Measurements from ENCODE around the gene SLC10A2.

SLC10A2 gene

DNA sequence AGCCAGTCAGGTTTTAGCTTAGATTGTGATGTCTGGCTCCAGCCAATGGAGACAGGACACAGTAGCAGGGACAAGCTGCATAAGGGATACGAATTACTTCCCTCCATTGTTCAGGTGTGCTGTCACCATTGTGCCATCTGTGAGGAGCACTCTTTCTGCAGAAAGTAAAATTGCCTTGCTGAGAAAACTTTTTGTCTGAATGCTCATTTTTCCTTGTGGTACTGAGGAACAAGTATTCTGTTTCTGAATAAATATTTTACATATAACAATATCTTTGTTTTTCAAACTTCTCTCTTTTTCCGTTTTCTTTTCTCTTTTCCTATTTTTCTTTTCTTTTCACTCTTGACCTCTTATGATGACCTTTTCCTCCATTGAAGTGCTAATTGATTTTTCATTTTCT is 10.2 kb downstream of the SLC10A2 start:
- Histone ChIP-seq H4K20me1 (ENCODE audit: control insufficient read depth, insufficient read depth, low read depth, low read length) (no peaks in the 10 kb centered on the region), H3K4me2 (ENCODE audit: low read length) (no peak overlapping the region), H3K36me3 (ENCODE audit: control insufficient read depth, low read length) (peaks cover 20% of the 10 kb centered on the region), H3K4me3 (ENCODE audit: low read length) (no peak overlapping the region), H3K9me3 (ENCODE audit: control insufficient read depth, insufficient read depth, low read length) (peaks cover 61% of the 10 kb centered on the region), H3F3A (ENCODE audit: control insufficient read depth, insufficient read depth) (peaks cover 2% of the 10 kb centered on the region; the same call in 1 of the 2 replicates), H3K79me2 (ENCODE audit: control insufficient read depth, low read length) (no peaks in the 10 kb centered on the region), H3K9me2 (replicated peaks; ENCODE audit: control insufficient read depth, low read length) (no peaks in the 10 kb centered on the region), H3K4me1 (ENCODE audit: control insufficient read depth, low read length) (peaks cover 23% of the 10 kb centered on the region), H3K27me3 (ENCODE audit: control insufficient read depth, low read length) (no peaks in the 10 kb centered on the region), H3K27ac (ENCODE audit: low read depth, low read length) (no peak overlapping the region)
- TF ChIP-seq, protein P1, sequence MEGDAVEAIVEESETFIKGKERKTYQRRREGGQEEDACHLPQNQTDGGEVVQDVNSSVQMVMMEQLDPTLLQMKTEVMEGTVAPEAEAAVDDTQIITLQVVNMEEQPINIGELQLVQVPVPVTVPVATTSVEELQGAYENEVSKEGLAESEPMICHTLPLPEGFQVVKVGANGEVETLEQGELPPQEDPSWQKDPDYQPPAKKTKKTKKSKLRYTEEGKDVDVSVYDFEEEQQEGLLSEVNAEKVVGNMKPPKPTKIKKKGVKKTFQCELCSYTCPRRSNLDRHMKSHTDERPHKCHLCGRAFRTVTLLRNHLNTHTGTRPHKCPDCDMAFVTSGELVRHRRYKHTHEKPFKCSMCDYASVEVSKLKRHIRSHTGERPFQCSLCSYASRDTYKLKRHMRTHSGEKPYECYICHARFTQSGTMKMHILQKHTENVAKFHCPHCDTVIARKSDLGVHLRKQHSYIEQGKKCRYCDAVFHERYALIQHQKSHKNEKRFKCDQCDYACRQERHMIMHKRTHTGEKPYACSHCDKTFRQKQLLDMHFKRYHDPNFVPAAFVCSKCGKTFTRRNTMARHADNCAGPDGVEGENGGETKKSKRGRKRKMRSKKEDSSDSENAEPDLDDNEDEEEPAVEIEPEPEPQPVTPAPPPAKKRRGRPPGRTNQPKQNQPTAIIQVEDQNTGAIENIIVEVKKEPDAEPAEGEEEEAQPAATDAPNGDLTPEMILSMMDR (IDR thresholded peaks at IDR 0.05; ENCODE audit: low read depth, low read length, poor library complexity, severe bottlenecking), result no peak
- TF ChIP-seq EZH2phosphoT487 (IDR thresholded peaks at IDR 0.05; ENCODE audit: borderline replicate concordance, low read length), result no peak

DNA sequence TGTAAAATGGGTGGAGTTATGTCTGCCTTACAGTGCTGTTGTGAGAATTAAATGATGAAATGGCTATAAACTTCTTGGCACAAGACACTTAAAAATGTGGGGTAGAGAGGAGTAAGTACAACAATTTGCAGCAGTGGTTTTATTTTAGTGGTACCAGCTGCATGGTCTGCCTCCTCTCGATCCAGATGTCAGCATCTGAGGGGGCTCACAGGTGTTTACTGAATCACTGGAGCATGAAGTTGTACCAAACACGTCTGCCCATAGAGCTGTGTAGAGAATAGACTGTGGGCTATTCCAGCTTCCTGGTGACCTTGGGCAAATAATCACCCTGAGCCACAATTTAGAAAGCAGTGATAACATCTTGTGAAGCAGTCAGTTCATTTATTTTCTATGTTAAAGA is 11.1 kb downstream of the SLC10A2 start:
- Histone ChIP-seq H3K4me1 (ENCODE audit: control insufficient read depth, low read length) (peaks cover 23% of the 10 kb centered on the region), H3K27me3 (ENCODE audit: control insufficient read depth, low read length) (no peaks in the 10 kb centered on the region), H3K9me3 (ENCODE audit: control insufficient read depth, insufficient read depth, low read length) (peaks cover 61% of the 10 kb centered on the region), H3K9me2 (replicated peaks; ENCODE audit: control insufficient read depth, low read length) (no peaks in the 10 kb centered on the region), H4K20me1 (ENCODE audit: control insufficient read depth, insufficient read depth, low read depth, low read length) (no peaks in the 10 kb centered on the region), H3K79me2 (ENCODE audit: control insufficient read depth, low read length) (no peaks in the 10 kb centered on the region), H3F3A (ENCODE audit: control insufficient read depth, insufficient read depth) (peaks cover 2% of the 10 kb centered on the region; the same call in 1 of the 2 replicates), H3K4me2 (ENCODE audit: low read length) (peak overlapping the region; percentile 21), H3K36me3 (ENCODE audit: control insufficient read depth, low read length) (peaks cover 20% of the 10 kb centered on the region), H3K27ac (ENCODE audit: low read depth, low read length) (peak overlapping the region; percentile 55), H3K4me3 (ENCODE audit: low read length) (peak overlapping the region; percentile 39)
- TF ChIP-seq, protein P1 (IDR thresholded peaks at IDR 0.05; ENCODE audit: low read depth, low read length, poor library complexity, severe bottlenecking), result no peak
- TF ChIP-seq EZH2phosphoT487 (IDR thresholded peaks at IDR 0.05; ENCODE audit: borderline replicate concordance, low read length), result no peak

DNA sequence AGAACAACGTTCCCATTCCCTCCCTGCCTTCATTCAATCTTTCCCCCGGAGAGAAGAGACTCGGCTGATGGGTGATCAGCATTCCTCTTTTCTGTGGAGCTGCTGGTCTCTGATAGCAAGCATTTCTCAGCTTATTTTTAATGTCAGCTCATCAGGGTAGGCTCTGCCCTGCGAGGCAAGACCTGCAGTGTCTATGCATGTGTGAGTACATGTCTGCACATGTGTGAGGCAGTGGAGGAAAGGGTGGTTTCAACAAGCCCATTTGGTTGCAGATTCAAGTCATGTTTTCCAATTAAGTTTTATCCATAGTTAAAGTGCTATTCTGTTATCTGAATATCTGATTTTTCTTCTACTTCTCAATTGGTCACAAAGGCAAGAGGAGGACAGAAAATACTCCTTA is 19.5 kb downstream of the SLC10A2 start:
- Histone ChIP-seq H3K27ac (ENCODE audit: low read depth, low read length) (no peak overlapping the region), H3K27me3 (ENCODE audit: control insufficient read depth, low read length) (no peaks in the 10 kb centered on the region), H3K4me3 (ENCODE audit: low read length) (no peak overlapping the region), H4K20me1 (ENCODE audit: control insufficient read depth, insufficient read depth, low read depth, low read length) (no peaks in the 10 kb centered on the region), H3K36me3 (ENCODE audit: control insufficient read depth, low read length) (peaks cover 4% of the 10 kb centered on the region), H3K9me2 (replicated peaks; ENCODE audit: control insufficient read depth, low read length) (no peaks in the 10 kb centered on the region), H3K4me1 (ENCODE audit: control insufficient read depth, low read length) (peaks cover 6% of the 10 kb centered on the region), H3K9me3 (ENCODE audit: control insufficient read depth, insufficient read depth, low read length) (peaks cover 22% of the 10 kb centered on the region; the same call in 1 of the 2 replicates), H3F3A (ENCODE audit: control insufficient read depth, insufficient read depth) (no peaks in the 10 kb centered on the region), H3K4me2 (ENCODE audit: low read length) (no peak overlapping the region), H3K79me2 (ENCODE audit: control insufficient read depth, low read length) (no peaks in the 10 kb centered on the region)
- TF ChIP-seq, protein P1 (IDR thresholded peaks at IDR 0.05; ENCODE audit: low read depth, low read length, poor library complexity, severe bottlenecking), result no peak
- no peak for TF ChIP-seq EZH2phosphoT487 (IDR thresholded peaks at IDR 0.05; ENCODE audit: borderline replicate concordance, low read length)

Measured in DOHH2 (cell line).